BJ (cell line): ENCODE measurements around the gene ATAD3B. TPM values are rescaled to one million over a fixed set of nuclear protein-coding genes. Genes with fewer than 3 reads are reported as not detected.

Experiments
- CTCF ChIA-PET: fragments of 350-600 bp; formaldehyde crosslinking; extraction: SDS; loops from one replicate; lab custom pipeline; 2021; ENCODE audit warnings: antibody characterized with exemption, inconsistent platforms; lab: Yijun Ruan, JAX
- POLR2A ChIA-PET: fragments of 300-600 bp; sonication (Branson Sonifier 250); formaldehyde crosslinking; extraction: SDS; loops from one replicate; lab custom pipeline; 2021; ENCODE audit warnings: antibody characterized with exemption; lab: Charles Lee
- DNase-seq: peaks from one replicate; pipeline ENCODE4 v3.0.0-alpha.2; 2011; ENCODE audit warnings: low read depth
- H3K27me3 ChIP-seq: 2 replicates; pipeline ENCODE4 v1.6.0; 2011; ENCODE audit warnings: low read length; ENCODE audit not compliant: control insufficient read depth, insufficient read depth
- H3K36me3 ChIP-seq: 2 replicates; pipeline ENCODE4 v1.5.1; 2011; ENCODE audit warnings: low read length; ENCODE audit not compliant: control insufficient read depth, insufficient read depth
- H3K4me3 ChIP-seq: 2 replicates; pipeline ENCODE4 v1.5.1; 2011; ENCODE audit warnings: low read depth, mild to moderate bottlenecking, control low read depth, low read length
- polyA plus RNA-seq: library from polyadenylated mRNA; depleted of rRNA; stranded (reverse); fragments of >200 nt; gene quantifications from 2 replicates; pipeline ENCODE4 v1.2.3, GENCODE V29; 2011
- TF ChIP-seq, protein P1 (sequence below): IDR thresholded peaks from 2 replicates; pipeline ENCODE4 v1.5.1; 2011; ENCODE audit warnings: low read depth, mild to moderate bottlenecking, control low read depth, inconsistent platforms, low read length, moderate library complexity; ENCODE audit not compliant: insufficient read depth

Gene ATAD3B
- polyA plus RNA-seq, 1 experiment = 12.5 TPM

DNA sequence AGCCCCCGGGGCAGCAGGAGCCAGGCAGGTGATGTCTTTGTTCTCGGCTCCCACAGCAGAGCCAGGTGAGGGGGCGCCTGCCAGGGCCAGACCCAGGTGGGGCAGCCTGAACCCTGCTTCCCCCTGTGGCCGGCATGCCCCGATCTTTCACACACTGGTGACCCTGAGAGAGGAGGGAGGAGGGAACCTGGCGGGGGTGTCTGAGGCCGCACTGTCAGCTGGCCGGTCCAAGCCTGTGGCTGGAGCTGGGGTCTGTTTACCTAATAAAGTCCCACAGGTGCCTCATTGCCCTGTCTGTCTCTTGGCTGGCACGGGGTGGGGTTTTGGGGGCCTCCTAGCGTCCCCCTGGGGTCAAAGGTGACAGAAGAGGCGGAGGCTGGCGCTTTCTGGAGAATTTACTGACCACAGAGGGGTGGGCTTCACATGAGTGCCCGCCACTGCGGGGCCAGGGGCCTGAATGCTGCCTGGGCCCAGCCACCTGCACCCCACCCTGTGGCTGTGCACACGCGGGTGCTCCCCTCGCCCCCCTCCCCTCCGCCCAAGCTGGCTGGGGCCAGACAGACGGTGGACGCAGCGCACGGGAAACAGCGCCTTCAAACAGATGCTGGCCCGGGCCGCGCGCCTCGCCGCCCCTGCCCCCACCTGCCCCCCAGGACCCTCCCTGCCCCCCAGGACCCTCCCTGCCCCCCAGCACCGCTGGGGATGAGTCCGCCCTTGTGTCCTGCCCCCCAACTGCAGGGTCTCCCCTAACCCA, 63.0 kb downstream of the ATAD3B start:
- peaks cover 8% of the 10 kb centered on the region for H3K36me3 ChIP-seq
- no peaks in the 10 kb centered on the region for H3K27me3 ChIP-seq
- CTCF ChIA-PET = no interaction called here
- POLR2A ChIA-PET = no interaction called here
- TF ChIP-seq, protein P1, sequence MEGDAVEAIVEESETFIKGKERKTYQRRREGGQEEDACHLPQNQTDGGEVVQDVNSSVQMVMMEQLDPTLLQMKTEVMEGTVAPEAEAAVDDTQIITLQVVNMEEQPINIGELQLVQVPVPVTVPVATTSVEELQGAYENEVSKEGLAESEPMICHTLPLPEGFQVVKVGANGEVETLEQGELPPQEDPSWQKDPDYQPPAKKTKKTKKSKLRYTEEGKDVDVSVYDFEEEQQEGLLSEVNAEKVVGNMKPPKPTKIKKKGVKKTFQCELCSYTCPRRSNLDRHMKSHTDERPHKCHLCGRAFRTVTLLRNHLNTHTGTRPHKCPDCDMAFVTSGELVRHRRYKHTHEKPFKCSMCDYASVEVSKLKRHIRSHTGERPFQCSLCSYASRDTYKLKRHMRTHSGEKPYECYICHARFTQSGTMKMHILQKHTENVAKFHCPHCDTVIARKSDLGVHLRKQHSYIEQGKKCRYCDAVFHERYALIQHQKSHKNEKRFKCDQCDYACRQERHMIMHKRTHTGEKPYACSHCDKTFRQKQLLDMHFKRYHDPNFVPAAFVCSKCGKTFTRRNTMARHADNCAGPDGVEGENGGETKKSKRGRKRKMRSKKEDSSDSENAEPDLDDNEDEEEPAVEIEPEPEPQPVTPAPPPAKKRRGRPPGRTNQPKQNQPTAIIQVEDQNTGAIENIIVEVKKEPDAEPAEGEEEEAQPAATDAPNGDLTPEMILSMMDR = no peak
- no peak overlapping the region for H3K4me3 ChIP-seq
- DNase-seq = no peak

DNA sequence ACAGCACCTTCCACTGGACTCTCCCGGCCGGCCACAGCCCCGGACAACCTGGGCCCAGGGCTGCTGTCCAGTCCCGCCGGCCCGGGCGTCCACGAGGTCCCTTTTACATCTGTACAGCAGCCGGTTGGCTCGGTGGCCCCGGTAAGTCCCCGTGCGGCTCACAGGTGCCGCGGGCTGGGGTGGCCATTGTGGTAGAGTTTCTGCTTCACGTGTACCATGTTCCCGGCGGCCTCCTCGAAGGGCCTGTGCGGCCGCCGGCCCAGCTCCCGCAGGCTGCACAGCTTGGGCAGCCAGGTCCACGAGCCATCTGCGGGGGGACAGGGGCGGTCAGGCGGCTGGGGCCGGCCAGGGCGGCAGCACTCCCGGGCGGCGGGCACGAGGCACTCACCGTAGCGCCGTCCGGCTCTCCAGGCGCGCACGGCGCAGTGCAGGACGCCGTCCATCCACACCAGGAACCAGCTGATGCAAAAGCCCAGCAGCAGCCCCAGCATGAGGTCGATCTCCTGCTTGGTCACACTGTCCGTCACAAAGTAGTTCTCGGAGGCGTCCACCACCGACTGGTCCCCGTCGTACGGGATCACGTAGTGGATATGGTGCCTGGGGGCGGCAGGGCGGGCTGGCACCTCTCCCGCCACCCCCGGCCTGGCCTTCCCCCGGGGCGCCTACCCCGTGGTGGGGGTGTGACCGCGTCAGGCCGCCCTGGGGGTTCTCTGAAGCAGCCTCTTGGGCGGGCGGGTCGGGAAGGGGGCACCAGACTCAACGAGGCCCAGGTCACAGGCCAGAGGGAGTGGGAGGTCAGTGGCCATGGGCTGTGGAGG, 63.8 kb downstream of the ATAD3B start:
- DNase-seq = no peak
- TF ChIP-seq, protein P1 = no peak
- no peak overlapping the region for H3K4me3 ChIP-seq
- ChIA-PET CTCF (no interaction called here), POLR2A (no interaction called here)
- H3K36me3 ChIP-seq = peaks cover 7% of the 10 kb centered on the region
- H3K27me3 ChIP-seq = no peaks in the 10 kb centered on the region

DNA sequence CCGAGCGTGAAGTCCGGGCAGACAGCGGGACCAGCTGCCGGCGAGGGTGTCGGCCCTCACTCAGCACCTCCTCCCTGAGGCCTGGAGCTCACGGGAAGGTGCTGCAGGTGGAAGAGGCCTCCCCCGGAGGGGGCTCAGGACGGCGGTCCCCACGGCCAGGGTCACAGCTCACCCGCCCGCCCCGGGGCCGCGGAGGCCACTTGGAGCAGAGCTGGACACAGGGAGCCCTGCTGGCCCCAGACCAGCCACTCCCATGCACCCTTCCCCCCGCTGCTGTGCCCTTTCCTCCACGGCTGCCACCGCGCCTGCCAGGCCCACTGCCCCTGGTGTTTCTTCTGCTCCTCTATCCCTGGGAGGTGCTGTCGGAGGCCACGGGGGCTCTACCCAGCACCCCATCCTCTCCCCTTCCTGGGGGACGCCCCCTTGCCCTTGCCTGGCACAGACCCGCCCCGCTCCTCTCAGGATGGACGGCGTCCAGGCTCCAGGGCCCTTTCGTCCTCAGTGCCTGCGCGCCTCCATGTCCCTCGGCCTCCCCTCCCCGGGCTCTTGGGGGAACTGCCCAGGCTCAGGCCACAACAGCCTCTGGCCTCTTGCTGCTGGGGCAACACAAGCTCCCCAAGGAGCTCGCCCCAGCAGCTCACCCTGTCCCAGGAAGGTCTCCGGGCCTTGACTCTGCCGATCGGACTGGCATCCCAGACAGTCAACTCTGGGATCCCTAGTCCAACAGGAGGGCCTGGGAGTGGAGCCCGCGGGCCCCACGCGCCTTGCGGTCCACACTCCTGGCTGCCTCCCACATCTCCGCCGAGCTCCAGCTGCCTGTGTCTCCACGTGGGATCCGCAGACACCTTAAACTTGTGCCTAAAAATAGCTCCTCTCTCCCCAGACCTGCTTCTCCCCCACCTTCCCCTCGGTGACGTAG, 64.7 kb downstream of the ATAD3B start:
- Histone ChIP-seq H3K4me3 (no peak overlapping the region), H3K36me3 (peaks cover 10% of the 10 kb centered on the region), H3K27me3 (no peaks in the 10 kb centered on the region)
- ChIA-PET CTCF (no interaction called here), POLR2A (no interaction called here)
- TF ChIP-seq, protein P1 = no peak
- DNase-seq = no peak

GRCh38 chr1:1536938-1537546, 65.5 kb downstream of the ATAD3B start:
- CTCF ChIA-PET = no interaction called here
- TF ChIP-seq, protein P1 = no peak
- Histone ChIP-seq H3K36me3 (peaks cover 16% of the 10 kb centered on the region), H3K27me3 (no peaks in the 10 kb centered on the region), H3K4me3 (no peak overlapping the region)
- DNase-seq = no peak
- POLR2A ChIA-PET = no interaction called here
